Activated T-helper 17 cell treated with anti-CD3 and anti-CD28 coated beads, Interleukin-2, amount 50 U/mL, for 72 hours (primary cell): ENCODE results near the gene TP53TG5. TPM values are rescaled to one million over a fixed set of nuclear protein-coding genes. Genes with fewer than 3 reads are reported as not detected.

ENCODE experiments used
- ATAC-seq: fragments of 150-1000 bp; cut with Tn5 transposase; replicated peaks from 2 replicates; pipeline ENCODE4 v1.10.0; 2021; ENCODE audit warnings: mild to moderate bottlenecking, moderate library complexity
- H3K27ac Mint-ChIP-seq: one replicate; pipeline ENCODE4 v1.8.0; 2022; ENCODE audit warnings: mixed read lengths
- H3K27me3 Mint-ChIP-seq: one replicate; pipeline ENCODE4 v1.8.0; 2022; ENCODE audit warnings: mixed read lengths
- H3K36me3 Mint-ChIP-seq: one replicate; pipeline ENCODE4 v1.8.0; 2022; ENCODE audit warnings: low read depth, mild to moderate bottlenecking, mixed read lengths
- H3K4me1 Mint-ChIP-seq: one replicate; pipeline ENCODE4 v1.8.0; 2022; ENCODE audit warnings: mixed read lengths
- H3K4me3 Mint-ChIP-seq: one replicate; pipeline ENCODE4 v1.8.0; 2022; ENCODE audit warnings: mild to moderate bottlenecking, mixed read lengths
- H3K9me3 Mint-ChIP-seq: one replicate; pipeline ENCODE4 v1.8.0; 2022; ENCODE audit warnings: mixed read lengths
- total RNA-seq, 2 donors: library from RNA; stranded (reverse); gene quantifications; one replicate each; pipeline ENCODE4 v1.2.3, GENCODE V29; 2022

The TP53TG5 gene
- total RNA-seq, 2 donors from 2014 or later = 0.11 to 0.50 TPM

DNA sequence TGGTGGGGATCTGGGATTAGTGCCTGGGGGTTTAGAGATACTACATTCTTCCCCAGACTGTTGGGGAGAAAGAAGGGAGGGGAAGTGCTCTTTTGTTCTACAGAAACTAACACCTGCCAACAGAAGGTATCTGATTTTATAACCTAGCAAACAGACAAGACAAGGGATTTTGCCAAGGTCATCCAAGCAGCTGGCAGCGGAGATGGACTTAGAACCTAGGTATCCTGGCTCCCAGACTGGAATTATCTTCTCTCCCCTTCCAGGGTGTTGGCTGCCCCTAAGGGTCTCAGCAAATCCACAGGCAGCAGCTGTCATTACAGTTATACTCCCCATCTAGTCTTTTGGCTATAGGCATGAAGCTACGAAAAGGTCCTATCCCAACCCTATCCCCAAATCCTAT, 38.3 kb downstream of the TP53TG5 start:
- no peaks in the 10 kb centered on the region for H3K9me3 Mint-ChIP-seq
- no peak overlapping the region for H3K4me3 Mint-ChIP-seq
- ATAC-seq = no peak
- peaks cover 9% of the 10 kb centered on the region for H3K4me1 Mint-ChIP-seq
- H3K27ac Mint-ChIP-seq = no peak overlapping the region
- H3K36me3 Mint-ChIP-seq = peaks cover 65% of the 10 kb centered on the region
- H3K27me3 Mint-ChIP-seq = no peaks in the 10 kb centered on the region

DNA sequence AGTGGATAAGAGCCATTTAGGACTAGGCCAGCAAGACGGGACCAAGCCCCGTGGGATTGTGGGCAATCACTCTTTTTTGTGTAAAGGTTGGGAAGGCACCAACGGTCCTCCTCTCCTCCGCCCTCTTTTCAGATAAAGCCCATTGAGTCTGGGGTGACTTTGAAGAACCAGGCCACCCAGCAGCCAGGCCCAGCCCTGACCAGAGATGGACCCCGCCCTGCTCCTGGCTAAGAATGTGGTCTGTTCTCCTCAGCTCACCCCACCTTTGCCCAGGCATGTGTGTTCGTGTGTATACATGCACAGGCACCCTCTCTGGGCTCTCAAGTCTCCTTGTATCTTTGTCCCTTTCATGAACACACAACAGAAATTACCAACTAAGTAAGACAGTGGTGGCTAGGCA, 39.0 kb downstream of the TP53TG5 start:
- no peak overlapping the region for H3K27ac Mint-ChIP-seq
- ATAC-seq = no peak
- peaks cover 9% of the 10 kb centered on the region for H3K4me1 Mint-ChIP-seq
- H3K36me3 Mint-ChIP-seq = peaks cover 64% of the 10 kb centered on the region
- no peak overlapping the region for H3K4me3 Mint-ChIP-seq
- H3K9me3 Mint-ChIP-seq = no peaks in the 10 kb centered on the region
- no peaks in the 10 kb centered on the region for H3K27me3 Mint-ChIP-seq

DNA sequence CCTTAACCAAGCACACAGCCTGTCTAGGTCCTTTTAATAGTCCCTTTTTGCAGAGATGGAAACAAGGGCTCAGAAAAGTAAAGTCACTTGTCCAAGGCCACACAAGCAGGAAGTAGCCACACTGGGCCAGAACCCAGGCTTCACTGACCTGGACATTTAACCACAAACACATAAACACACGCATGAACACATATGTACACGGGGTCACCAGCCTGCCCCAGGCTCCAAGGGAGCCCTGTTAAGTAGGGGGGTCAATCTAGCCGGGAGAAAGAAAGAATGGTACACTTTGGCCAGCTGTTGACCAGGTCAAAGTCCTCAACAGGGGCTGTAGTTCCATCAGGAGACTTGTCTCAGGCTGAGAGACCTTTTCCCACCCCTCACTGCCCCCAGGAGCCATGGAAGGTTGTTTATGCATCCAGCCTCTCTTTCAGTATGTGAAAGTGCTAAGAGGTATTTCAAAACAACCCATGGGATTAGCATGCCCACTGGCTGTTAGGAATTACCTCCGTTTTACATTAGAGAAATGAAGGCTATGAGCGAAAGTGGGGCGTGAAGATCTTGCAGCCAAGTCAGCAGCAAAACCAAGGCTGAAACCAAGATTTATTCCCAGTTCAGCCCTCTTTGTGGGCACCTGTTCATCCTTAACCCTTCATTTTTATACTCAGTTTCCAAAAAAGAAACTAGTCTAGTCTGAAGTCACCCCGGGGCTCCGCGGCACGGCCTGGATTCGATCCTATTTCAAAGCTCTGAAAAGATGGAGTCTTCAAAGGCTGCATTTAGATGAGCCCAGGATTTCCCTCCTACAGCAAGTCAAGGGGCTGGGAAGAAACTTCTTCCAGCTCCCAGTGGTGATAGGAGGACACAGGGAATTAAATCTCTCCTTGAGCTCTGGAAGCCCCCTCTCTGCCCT, 39.7 kb downstream of the TP53TG5 start:
- H3K27ac Mint-ChIP-seq = no peak overlapping the region
- H3K9me3 Mint-ChIP-seq = no peaks in the 10 kb centered on the region
- H3K4me1 Mint-ChIP-seq = peaks cover 9% of the 10 kb centered on the region
- no peaks in the 10 kb centered on the region for H3K27me3 Mint-ChIP-seq
- H3K4me3 Mint-ChIP-seq = no peak overlapping the region
- peaks cover 59% of the 10 kb centered on the region for H3K36me3 Mint-ChIP-seq
- ATAC-seq = no peak

DNA sequence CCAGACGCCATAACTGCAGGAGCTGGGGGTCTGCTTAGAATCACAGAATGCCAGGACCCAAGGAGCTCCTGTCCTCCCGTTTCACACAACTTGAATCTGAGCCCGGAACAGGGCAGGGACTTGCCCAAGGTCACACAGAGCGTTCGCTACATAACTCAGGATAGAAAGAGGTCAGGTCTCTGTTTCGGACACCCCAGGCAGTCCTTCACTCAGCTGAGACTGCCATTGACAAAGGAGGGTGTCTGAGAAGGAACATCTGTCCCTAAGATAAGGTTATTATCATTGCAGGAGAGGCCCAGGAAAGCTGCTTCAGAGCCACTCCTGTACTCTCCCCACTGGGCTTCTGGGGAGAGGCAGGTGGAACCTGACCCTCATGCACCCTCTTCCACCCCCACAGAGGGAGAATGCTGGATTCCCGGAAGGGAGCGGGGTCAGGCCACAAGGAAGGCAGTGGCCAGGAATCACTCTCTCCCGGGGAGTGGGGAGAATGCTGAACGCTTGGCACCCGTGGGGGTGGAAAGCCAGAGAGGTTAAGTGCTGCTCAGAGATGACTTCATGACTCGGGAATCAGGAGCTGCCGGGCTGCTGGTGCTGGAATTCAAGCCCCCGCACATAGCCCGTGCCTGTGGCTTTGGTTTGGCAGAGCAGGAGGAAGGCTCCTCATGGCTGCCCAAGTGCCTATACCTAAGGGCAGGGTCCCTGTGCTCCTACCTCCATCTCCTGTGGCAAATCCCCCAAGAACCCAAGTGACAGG, 40.6 kb downstream of the TP53TG5 start:
- ATAC-seq = no peak
- H3K4me3 Mint-ChIP-seq = no peak overlapping the region
- no peaks in the 10 kb centered on the region for H3K9me3 Mint-ChIP-seq
- no peaks in the 10 kb centered on the region for H3K27me3 Mint-ChIP-seq
- no peak overlapping the region for H3K27ac Mint-ChIP-seq
- peaks cover 9% of the 10 kb centered on the region for H3K4me1 Mint-ChIP-seq
- H3K36me3 Mint-ChIP-seq = peaks cover 67% of the 10 kb centered on the region

DNA sequence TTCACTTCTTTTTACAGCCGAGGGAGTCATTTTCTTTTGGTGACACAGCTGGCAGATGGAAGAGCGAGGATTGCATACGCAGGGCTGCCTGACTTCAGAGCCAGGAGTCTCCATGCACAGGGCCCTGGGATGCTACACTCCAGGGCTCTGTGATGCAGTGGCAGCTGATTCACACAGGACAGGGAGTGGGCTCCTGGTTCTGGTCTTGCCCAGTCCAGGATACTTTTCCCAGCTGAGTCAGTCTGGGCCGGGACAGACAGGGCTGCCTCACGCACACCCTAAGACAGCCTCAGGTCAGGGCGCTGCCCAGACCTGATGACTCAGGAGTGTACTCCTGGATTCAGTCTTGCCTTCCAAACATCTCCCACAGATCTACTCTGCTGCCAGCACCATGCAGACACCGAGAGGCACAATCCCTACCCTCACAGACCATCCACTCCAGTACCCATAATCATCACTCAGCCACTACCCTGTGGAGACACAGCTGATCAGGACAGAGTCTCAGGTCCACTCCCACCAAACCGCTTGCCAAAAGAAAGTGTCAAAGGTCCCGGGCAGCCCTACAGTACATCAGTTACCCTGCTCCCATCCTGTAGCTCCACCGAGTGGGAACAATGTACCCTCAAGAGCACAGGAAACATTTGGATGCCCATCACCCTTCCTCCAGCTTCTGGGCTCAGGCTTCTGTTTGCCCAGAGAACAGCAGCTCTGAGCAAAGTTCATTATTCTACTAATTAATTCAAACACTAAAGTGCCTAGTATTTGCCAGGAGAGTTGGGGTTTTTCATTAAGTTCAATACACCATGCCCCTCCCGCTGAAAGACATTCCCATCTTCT, 41.4 kb downstream of the TP53TG5 start:
- Mint-ChIP-seq H3K27me3 (no peaks in the 10 kb centered on the region), H3K36me3 (peaks cover 74% of the 10 kb centered on the region), H3K27ac (no peak overlapping the region), H3K4me1 (peaks cover 9% of the 10 kb centered on the region), H3K9me3 (no peaks in the 10 kb centered on the region), H3K4me3 (no peak overlapping the region)
- ATAC-seq = no peak

DNA sequence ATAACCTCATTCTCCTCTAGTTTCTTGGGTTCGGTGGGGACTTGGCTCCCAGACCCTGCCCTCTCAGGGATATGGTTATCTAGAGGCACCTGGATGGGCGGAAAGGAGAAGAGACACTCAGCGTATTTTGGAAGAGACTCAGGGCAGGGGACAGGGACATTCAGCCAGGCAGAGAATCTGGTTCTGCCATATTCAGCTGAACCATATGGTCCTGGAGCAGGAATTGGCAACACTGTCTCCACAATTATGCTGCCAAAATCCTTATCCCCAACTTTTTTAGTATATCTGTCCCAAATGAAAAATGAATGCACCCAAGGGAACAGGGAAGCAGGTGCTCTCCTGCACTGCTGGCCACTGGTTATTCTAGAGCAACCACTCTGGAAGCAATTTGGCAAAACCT, 47.6 kb downstream of the TP53TG5 start:
- H3K27ac Mint-ChIP-seq = no peak overlapping the region
- H3K27me3 Mint-ChIP-seq = no peaks in the 10 kb centered on the region
- no peak overlapping the region for H3K4me3 Mint-ChIP-seq

DNA sequence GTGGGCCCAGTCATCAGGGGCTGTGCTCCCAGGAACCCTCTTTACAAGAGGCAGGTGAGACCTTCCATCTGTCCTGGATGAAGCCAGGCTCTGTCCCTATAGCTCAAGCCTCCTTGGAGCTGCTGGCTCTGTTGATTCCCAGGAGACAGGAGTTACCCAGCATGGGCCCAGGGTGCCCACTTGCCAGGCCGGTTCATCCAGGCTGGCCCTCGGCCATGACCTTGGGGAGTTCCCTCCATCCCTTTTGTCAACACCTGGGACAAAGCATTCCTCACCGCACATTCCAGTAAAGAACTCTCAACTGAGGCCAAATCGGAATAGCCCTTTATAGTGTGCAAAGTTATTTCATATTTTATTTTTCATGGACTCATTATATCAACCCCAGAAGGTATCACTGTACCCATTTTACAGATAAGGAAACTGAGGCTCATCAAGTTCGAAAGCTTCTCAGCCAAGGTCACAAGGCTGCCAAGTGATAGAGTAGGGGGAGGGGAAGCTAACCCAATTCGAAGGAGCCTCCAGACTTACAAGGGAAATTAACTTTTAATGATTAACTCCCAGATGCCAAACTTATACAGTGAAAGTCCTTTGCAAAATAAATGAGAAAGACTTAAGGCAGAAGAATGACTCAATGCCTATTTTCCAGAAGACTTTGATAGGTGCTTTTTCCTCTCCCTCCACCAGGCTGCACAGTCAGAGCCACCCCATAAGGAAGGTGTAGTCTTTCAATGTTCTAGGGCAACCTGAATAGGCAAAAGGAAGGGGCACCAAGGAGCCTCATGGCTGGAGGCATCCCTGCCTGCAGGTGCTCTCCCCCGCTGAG, 48.4 kb downstream of the TP53TG5 start:
- H3K27me3 Mint-ChIP-seq = no peaks in the 10 kb centered on the region
- no peaks in the 10 kb centered on the region for H3K4me1 Mint-ChIP-seq
- no peak overlapping the region for H3K27ac Mint-ChIP-seq
- ATAC-seq = no peak
- H3K36me3 Mint-ChIP-seq = peaks cover 82% of the 10 kb centered on the region
- H3K9me3 Mint-ChIP-seq = no peaks in the 10 kb centered on the region
- H3K4me3 Mint-ChIP-seq = no peak overlapping the region

More for the DNA sequence above, 47.6 kb downstream of the TP53TG5 start:
- Mint-ChIP-seq H3K36me3 (peaks cover 84% of the 10 kb centered on the region), H3K4me1 (no peaks in the 10 kb centered on the region), H3K9me3 (no peaks in the 10 kb centered on the region)
- no peak for ATAC-seq

DNA sequence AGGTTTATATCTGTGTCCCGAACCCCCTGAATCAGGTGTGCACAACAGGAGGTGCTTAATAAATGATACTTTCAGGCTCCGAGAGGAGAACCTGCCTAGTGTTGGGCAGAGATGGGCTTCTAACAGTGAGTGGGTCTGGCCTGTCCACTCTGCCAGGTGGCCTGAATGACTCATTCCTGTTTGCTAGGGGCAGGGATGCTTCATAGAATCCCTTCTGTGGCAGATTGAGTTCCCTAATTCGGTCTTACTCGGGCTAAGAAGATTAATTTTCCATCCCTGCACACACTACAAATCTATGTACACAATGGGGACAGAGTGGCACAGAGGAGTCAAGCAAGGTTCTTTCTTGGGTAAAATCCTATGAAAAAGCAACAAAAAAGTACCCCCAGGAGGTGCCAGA, 49.7 kb downstream of the TP53TG5 start:
- Mint-ChIP-seq H3K4me1 (no peaks in the 10 kb centered on the region), H3K4me3 (no peak overlapping the region), H3K9me3 (no peaks in the 10 kb centered on the region), H3K27ac (no peak overlapping the region), H3K27me3 (no peaks in the 10 kb centered on the region), H3K36me3 (peaks cover 81% of the 10 kb centered on the region)
- ATAC-seq = no peak

DNA sequence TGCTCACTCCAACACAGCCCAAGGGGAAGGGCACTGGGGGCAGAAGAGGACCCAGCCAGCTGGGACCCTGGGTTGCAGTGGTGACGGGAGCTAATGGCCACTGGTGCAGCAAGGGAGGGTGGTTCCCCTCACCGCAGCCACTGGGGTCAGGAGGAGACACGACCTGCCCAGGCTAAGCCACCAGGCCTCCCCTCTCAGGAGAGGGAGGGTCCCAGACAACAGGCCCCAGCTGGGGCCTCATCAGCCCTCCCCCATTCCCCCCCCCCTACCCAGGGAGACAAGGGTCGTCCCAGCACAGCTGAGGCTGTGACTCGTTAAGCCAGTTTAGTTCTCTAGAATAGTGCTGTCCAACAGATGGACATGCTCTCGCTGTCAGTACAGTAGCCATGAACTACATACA, 52.8 kb downstream of the TP53TG5 start:
- Mint-ChIP-seq H3K27me3 (no peaks in the 10 kb centered on the region), H3K4me3 (no peak overlapping the region), H3K9me3 (no peaks in the 10 kb centered on the region), H3K4me1 (peaks cover 7% of the 10 kb centered on the region), H3K27ac (no peak overlapping the region), H3K36me3 (peaks cover 51% of the 10 kb centered on the region)
- no peak for ATAC-seq

DNA sequence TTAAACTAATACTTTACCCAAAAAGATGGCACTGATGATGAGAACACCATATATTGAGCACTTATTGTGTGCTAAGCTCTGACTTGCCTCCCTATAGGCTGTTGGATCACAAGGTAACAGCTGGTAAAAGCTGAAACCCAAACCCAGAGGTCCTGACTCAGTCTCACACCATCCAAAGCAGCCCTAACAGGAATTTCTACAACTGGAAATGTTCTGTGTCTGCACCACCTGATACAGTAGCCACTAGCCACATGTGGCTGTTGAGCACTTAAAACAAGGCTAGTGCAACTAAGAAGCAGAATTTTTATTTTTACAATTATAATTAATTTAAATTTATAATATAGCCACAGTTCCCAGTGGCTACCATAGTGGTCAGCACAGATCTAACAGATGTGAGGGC, 54.4 kb downstream of the TP53TG5 start:
- Mint-ChIP-seq H3K4me1 (peaks cover 15% of the 10 kb centered on the region), H3K27me3 (no peaks in the 10 kb centered on the region), H3K9me3 (no peaks in the 10 kb centered on the region), H3K27ac (no peak overlapping the region), H3K4me3 (no peak overlapping the region), H3K36me3 (peaks cover 37% of the 10 kb centered on the region)
- ATAC-seq = no peak

DNA sequence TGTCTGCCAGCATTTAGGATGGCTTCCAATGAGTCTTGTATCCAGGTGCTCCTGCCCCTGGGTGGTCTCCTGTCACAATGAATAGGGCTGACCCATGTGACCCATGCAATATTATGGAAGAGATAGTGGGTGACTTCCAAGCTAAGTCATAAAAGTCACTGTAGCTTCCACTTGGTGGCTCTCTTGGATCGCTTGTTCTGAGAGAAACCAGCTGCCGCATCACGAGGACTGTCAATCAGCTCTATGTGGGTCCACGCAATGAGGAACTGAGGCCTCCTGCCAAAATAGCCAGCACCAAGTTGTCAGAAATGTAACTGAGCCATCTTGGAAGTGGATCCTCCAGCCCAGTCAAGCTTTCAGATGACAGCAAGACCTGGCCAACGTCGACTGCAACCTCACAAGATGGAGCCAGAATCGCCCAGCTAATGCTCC, 55.2 kb downstream of the TP53TG5 start:
- Mint-ChIP-seq H3K4me1 (peaks cover 15% of the 10 kb centered on the region), H3K36me3 (peaks cover 29% of the 10 kb centered on the region), H3K9me3 (no peaks in the 10 kb centered on the region), H3K27ac (no peak overlapping the region), H3K27me3 (no peaks in the 10 kb centered on the region), H3K4me3 (no peak overlapping the region)
- no peak for ATAC-seq
